HG02588 (cell line): ENCODE data around the gene PRR13.
"Not testable (repeated sequence)": the region's sequence is repeated elsewhere in the genome, so short reads cannot be mapped to it uniquely, and the experiment has no call there.

Experiments used
- ATAC-seq: cut with Tn5 transposase; IDR thresholded peaks from one replicate; pipeline ENCODE4 v1.9.1; 2021; ENCODE audit warnings: mild to moderate bottlenecking, moderate library complexity; ENCODE audit not compliant: unreplicated experiment

PRR13 gene

DNA sequence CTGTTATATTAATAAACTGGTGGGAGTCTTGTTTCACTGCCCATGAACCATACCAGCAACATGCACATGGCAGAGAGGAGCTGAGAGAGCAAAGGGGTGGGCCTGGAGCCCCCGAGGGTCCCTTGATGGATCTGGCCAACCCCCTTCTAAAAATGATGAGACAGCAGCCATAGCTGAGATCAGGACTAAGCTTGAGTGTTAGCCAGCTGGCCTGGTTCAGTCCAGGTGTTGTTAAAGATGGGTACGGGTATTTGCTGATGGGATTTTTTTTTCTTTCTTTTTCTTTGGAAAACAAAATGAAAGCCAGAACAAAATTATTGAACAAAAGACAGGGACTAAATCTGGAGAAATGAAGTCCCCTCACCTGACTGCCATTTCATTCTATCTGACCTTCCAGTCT, 26.3 kb downstream of the PRR13 start:
- ATAC-seq = no peak

DNA sequence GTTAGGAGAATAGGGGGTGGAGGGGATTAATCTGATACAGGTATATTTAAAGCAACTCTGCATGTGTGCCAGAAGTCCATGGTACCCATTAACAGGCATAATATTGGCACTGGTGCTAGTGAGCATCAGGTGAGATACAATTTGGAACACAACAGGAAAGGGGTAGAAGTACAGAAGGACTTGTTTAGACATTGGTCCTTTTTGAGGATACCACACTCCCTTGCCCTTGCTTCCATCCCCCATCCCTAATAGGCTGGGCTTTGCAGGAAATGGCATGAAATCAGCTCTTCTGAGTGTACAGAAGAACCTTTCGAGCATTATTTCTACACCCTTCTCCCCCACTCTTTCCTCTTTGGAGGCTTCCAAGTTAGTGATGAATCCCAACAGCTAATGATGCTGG, 26.7 kb downstream of the PRR13 start:
- ATAC-seq = no peak

DNA sequence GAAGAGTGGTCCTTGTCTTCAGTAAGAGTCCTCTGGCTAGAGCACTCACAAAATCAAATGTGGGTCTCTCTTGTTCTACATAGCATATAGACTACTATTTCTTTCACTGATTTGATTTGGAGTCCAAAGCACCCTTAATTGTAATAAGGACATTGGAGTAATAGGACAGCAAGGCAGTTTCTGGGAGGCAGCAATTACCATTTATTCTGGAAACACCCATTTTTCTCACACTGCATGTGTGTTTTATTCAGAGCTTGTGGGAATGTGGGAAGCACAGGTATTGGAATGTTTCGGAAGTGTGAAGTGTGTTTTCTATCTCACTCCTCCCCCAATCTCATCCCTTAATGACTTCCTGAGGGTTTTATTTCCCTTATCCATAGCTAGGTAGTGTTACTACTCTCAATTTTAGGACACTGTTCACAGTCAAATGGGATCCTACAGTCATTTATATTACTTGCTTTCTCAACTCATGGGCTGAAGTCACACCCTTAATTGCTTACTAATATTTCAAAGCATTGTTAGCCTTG, 30.6 kb downstream of the PRR13 start:
- ATAC-seq = no peak

DNA sequence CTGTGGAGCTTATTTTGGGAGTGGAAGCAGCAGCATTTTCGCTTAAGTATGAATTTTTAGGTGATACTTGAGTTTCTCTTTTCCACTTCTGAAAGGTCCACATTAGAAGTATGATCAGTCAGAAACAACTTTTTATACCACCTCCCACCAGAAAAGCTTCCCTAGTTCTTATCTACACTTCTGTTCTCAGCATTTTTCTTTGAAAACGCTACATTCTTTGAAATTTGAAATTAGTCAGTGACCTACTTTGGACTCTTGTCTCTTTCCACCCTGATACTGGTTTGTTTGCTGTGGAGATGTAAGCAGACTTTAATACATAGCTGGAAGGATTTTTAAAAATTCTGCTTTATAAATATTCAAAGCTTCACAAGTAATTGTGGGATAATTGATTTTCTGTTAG, 32.5 kb downstream of the PRR13 start:
- no peak for ATAC-seq

DNA sequence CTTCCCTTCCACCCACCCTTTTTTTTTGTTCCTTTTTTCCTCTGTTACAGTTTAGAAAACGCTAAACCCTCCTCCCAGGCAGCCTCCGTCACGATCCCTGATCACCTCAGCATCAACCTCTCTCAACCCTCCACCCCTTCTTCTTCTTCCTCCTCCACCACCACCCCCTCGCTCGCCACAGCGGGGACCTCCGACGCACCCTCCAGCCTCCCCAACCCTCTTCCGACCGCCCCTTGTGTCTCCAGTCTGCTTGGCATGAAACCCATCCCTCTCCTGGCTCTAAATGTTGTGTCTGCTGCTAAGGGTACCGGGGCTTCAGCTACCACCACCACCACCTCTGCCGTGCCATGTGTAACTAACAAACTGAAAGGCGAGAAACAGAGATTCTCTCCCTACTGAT, 33.3 kb downstream of the PRR13 start:
- no peak for ATAC-seq

DNA sequence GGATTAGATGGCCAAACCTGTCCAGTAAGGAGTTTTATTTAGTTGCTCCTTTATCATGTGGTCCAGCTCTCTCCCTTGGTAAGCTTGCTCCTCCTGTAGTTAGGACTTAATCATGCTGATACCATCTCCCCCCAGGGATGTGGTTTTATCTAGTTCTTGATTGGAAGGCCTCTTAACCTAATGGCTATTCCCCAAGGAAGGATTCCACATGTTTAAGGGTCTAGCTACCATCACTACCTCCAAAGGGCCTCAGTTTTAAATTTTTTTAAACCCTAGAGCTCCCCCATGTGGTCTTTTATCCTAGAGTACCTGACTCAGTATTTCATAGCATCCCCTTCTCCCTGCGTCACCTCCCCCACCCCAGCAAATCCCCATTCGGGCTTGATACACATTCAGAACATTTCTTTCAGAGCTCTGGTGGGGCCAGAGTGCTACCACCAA, 35.3 kb downstream of the PRR13 start:
- ATAC-seq = no peak

DNA sequence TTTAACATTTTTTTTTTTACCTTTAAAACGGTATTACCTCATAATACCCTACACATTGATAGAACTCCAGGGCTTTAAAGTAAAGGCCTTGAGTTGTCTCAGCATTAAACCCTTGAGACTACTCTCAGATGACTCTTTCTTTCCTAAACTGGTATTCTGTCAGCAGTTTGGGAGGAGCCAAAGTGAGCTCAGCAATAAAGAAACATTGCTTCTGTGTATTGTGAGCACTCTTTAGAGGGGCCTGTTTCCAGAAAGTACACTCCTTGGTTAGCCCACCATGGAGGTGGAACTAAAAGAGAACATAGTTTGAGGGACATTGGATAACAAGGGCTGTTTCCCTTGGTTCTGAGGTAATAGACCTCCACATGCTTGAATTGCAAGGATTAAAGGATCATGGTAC, 37.3 kb downstream of the PRR13 start:
- ATAC-seq = no peak

DNA sequence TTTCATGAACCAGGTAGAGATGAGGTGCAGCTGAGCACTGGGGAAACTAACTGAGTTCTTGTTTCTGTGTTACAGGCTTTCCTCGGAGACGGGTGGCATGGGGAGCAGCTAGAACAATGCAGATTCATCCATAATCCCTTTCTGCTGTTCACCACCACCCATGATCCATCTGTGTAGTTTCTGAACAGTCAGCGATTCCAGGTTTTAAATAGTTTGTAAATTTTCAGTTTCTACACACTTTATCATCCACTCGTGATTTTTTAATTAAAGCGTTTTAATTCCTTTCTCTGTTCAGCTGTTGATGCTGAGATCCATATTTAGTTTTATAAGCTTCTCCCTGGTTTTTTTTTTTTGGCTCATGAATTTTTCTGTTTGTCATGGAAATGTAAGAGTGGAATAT, 37.8 kb downstream of the PRR13 start:
- no peak for ATAC-seq

DNA sequence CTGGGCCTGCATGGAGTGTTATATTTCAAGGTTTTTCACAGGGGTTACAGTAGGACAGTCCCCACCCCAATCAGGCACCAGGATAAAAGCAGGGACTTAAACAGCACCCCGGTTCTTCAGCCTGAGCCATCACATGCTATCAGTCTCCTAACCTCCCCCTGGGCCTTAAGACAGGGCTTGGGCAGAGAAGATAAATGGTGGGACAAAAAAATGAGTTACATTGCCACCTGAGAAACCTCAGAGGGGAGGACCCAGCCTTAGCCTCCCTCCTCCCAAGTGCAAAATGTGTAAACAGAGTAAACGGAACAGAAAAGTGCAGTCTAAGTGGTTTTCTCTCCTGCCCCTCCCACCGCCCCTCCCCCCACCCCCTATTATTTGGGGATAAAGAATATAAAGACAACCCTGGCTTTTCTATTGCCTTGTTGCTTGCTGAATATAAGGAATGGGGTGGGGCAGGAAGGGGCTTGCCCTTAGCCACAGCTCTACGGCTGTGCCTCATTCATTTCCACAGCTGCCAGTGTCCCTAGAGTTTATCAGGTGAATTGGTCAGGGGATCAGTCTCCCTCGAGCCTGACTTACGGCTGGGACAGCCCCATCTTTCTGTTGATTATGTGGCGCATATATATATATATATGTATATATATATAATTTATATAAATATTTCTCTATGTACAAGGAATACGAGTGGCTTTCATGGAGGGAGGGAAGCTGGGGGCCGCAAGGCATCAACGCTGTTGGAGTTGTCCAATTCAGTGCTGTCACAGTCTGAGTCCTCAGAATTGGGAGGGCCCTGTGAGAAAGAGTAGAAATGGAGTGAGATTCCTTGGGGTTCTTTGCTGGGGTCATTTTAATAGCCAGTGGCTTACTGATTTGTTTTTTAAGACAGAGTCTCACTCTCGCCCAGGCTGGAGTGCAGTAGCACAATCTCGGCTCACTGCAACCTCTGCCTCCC, 39.2 kb downstream of the PRR13 start:
- ATAC-seq = no peak

DNA sequence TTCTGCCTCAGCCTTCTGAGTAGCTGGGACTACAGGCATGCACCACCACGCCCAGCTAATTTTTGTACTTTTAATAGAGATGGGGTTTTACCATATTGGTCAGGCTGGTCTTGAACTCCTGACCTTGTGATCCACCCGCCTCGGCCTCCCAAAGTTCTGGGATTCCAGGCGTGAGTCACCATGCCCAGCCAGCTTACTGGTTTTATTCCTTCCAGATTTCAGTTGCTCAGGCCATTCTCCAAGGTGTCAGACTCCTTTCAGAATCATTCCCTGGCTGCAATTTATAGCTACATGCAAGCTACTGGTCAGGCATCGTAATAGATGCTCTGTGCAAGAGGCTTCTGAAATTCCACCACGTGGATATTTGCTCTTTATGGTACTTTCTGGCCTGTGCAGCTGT, 39.9 kb downstream of the PRR13 start:
- ATAC-seq = not testable (repeated sequence)

DNA sequence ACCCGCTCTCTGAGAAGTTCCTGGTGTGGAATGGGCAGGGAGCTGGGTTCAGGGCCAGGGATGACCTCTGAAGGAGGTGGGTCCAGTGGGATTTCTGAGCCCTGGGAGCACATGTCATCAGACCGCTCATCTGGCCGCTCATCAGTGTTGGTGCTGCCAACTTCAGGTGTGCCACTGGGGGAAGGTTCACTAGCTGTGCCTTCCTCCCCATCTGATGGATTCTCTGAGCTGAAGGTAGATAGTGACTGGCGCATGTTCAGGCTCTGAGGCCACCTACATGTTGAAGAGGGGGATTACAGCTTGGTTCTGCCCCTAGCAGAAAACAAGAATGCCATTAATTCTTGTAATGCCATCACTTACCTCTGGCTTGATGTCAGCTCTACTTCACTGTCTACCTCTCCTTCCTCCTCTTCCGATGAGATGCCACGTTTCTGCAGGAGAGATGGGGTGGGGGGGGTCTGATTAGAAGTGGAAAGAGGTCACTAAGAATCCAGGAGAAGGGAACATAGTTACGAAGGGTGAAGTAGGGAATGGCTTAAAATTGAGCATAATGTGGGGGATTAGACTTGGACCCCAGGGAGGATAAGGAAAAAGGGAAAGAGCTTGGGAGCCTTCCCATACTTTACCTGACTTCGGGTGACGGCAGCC, 40.5 kb downstream of the PRR13 start:
- ATAC-seq = no peak

DNA sequence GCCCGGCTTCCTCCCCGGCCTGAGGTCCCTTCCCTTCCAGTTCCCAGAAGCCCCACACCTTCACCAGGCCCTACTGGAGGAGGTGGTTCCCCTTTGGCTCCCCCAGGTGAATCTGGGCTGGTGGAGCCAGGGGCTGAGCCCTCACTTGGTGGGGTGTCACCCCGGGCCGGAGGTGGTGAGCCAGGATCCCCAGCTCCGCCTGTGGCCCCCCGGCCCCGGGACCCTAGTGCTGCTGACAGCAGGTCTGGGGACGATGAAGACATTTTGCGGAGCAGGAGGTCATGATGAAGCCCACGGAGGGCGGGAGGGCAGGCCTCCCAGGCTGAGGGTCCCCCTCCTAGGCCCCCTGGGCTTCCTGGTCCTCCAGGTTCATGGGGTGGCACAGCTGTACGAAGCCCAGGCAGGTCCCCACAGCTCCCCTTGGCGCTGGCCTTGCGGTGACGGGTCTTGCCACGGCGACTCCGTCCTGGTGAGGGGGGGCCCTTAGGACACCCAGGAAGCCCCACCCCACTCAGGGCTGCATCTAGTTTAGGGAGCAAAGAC, 41.2 kb downstream of the PRR13 start:
- no peak for ATAC-seq

DNA sequence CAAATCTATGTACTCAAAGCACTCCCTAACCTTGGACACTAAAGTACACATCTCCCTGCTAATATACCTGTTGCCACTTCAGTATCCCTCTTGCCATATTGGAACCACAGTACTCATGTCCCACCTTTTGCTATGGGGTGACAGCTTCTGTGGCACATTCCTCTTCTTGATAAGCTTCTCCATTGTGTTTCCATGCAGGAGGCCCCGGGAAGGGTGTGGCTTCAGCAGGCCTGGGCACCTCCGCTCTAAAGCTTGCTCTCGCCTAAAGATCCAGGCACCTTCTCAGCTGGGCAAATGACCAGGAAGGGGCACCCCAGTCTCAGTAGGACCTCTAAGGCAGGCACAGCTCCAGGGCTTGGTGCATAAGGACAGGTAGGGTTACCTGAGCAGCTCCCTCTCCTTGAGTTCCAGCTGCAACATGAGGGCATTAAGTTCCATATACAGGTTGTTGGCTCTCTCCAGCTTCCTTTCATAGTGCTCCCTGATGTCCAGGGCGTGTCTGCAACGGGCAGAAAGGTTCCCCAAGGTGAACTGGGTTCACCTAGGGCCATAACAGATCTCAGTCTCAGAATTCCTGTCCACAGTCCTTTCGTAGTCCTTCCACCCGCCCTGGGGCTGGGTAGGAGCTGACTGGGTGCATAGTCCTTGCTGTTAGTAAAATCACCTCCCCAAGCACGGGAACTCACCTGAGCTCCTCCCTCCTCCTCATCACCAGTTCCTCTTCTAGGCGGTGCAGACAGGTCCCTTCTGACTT, 41.9 kb downstream of the PRR13 start:
- no peak for ATAC-seq

DNA sequence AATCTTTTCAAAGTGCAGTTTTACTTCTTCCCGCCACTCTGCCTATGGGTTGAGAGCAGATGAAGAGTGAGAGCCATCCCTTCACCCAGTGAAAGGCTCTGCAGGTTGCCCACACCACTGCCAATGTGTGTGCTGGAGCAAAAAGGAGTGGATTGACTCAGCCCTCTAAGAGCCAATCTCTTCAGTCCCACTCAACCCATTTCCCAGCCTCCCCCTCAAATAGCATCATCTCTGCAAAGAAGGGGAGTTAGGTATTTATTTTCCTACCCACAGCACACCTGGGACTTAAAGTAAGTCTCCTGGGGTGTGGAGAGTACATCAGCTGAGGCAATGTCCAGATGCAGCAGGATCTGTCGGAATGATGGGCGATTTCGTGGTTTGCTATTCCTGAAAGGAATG, 42.4 kb downstream of the PRR13 start:
- ATAC-seq = no peak

DNA sequence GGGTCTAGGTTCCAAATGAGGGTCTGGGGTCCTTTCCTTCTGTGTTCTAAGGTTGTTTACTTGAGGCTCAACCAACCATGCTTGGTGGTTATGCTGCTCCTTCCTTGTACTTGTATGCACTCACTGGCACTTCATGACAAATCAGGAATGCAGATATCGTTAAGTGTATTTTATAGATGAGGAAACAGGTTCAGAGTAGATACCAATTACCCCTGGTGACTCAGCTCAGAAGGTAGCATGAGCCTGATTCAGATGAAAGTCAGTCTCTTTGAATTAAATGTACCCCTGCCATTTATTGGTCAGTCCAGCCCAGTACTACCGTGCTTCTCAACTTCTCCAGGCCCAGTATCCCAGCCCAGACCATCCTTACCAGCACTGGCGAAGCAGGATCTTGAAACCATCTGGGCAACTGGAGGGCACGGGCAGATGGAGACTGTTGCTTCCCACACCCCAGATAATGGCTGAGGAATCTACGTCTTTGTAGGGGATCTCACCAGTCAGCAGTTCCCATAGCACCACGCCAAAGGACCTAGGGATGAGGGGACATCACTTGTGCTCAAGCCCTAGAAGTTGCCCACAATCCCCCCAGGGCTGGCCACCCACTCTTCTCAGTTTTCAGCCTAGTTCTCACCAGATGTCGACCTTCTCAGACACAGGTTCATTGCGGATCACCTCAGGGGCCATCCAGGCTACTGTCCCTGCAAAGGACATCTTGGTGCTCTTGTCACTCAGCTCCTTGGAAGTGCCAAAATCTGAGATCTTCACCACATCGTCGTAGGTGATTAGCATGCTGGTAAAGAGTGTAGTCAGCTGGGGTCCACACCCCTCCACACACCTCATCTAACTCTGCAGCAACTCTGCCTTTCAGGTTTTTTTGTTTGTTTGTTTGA, 43.4 kb downstream of the PRR13 start:
- no peak for ATAC-seq

DNA sequence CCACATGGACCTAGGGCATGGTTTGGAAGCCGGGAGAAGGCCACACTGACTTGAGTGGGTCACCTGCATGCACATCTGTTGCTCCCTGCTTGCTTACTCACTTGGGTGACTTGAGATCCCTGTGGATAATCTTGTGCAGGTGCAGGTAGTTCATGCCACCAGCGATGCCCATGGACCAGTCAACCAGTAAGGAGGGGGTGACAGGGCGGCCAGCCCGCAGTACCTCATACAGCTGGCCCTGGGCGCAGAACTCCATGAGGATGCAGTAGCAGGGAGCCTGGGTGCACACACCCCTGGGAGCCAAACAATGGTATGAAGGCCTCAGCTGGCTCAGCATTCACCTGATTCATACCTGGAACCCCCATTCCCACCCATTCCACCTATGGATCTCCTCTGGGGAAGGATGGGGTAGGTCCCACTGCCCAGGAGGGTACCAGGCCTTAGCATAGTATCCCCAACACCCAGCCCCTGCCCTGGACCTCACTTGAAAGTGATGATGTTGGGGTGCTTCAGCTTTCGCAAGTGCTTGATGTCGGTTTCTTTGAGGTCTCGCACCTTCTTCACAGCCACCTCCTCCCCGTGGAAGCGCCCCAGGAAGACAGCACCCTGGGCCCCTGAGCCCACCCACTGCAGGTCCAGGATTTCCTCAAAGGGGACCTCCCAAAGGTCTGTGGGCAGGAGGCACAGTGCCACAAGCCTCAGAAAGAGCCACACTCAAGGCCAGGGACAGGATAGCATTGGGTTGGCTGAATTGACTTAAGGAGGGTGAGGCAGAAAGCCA, 44.6 kb downstream of the PRR13 start:
- ATAC-seq = no peak

DNA sequence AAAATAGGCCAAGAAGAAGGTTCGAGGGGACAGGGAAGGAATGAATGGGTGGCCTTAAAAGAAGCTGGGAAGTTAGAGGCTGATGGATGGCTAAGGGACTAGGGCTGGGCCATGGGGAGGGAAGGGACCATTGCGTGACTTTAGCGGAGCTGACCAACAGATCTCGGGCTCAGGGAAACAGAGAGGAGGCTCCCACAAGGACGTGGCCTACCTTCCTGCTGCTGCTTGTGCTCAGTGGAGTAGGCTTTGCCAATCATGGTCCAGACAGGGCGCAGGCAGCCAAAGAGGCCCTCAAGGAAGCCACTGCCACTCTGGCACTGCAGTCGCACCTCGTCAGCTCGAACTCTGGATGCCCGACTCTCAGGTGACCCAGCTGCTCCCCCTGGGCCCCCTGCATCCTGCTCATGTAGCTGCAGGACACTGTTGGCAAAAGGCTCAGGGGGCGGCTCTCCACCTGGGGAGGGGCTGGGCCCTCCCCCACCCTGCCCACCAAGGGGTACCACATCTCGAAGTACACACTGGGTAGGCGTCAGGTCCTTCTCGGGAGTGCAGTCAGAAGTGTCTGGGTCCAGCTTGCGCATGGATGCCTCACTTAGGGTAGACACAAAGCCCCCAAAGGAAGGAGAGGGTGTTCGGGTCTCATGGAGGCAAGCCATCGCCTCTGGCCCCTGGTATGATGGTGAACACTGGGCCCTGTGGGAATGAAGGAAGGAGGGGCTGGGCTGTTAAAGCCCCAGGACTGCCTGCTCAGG, 45.4 kb downstream of the PRR13 start:
- no peak for ATAC-seq

DNA sequence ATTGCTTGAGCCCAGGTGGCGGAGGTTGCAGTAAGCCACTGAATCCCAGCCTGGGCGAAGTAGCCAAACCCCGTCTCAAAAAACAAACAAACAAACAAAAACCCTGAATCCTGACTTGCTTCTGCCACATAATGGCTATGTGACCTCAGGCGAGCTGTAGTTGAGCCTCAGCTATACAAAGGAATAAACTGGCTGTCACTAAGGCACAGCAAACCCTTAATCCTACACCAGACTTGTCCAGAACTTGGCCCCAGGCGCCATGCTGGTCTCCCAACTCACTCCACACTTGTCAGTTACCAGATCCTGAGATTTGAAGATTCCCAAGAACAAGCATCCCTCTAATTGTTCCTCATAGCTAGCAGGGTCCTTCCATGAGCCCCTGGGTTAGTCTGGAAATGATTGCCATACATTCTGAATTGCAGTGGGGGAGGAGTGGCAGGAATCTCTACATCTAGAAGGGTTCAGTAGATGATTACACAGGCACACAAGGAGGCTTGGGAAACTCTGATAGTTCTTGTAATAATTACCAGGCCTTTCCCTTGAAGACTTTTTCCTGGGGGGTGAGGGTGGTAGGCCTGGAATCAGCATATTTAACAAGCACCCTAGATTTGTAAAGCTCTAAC, 47.8 kb downstream of the PRR13 start:
- ATAC-seq = no peak
